Keratinocyte (primary cell): ENCODE measurements around the gene ASTN2. TPM values are rescaled to one million over a fixed set of nuclear protein-coding genes. Genes with fewer than 3 reads are reported as not detected.
A peak's percentile ranks its signal among the peaks of the same experiment; 100 is the strongest.
"Not testable (repeated sequence)": the region's sequence is repeated elsewhere in the genome, so short reads cannot be mapped to it uniquely, and the experiment has no call there.

Experiments used
- DNase-seq: peaks from one replicate; pipeline ENCODE4 v3.0.0-alpha.2; 2011; ENCODE audit warnings: low read depth, missing footprints, low spot score
- FAIRE-seq: peaks from 2 replicates; lab custom pipeline; 2011; peaks lifted over from hg19 to GRCh38; lab: Jason Lieb, UNC
- H2AFZ ChIP-seq: 2 replicates; pipeline ENCODE4 v1.6.0; 2012; ENCODE audit warnings: low read length, control low read depth, inconsistent platforms; ENCODE audit not compliant: control insufficient read depth
- H3K27ac ChIP-seq: 2 replicates; pipeline ENCODE4 v1.5.1; 2011; ENCODE audit warnings: low read length; ENCODE audit not compliant: control insufficient read depth, insufficient read depth
- H3K27me3 ChIP-seq: 3 replicates; pipeline ENCODE4 v1.6.0; 2011; ENCODE audit warnings: low read length; ENCODE audit not compliant: control insufficient read depth, insufficient read depth; ENCODE audit errors: extremely low read depth
- H3K36me3 ChIP-seq, 2 experiments: 2 replicates in 1 of 2; 3 replicates in 1 of 2; pipeline ENCODE4 v1.5.1; 2011; ENCODE audit warnings: low read length in 2 of 2, mild to moderate bottlenecking in 1 of 2; ENCODE audit not compliant: control insufficient read depth in 2 of 2, insufficient read depth in 2 of 2; ENCODE audit errors: extremely low read depth in 1 of 2
- H3K4me1 ChIP-seq: 3 replicates; pipeline ENCODE4 v1.5.1; 2011; ENCODE audit warnings: low read length; ENCODE audit not compliant: control insufficient read depth, insufficient read depth; ENCODE audit errors: extremely low read depth
- H3K4me2 ChIP-seq: 3 replicates; pipeline ENCODE4 v1.6.0; 2011; ENCODE audit warnings: low read depth, low read length; ENCODE audit not compliant: control insufficient read depth, insufficient read depth; ENCODE audit errors: extremely low read depth
- H3K4me3 ChIP-seq, 3 experiments: fragments of 200-600 bp in 1 of 3; sonication (generic) in 1 of 3; 2 replicates in 2 of 3; 3 replicates in 1 of 3; pipeline ENCODE4 v1.5.1; 2011 to 2016; ENCODE audit warnings: low read length in 3 of 3, mild to moderate bottlenecking in 3 of 3, control low read depth in 2 of 3, inconsistent platforms in 1 of 3, low read depth in 1 of 3, mixed read lengths in 1 of 3, mixed run types in 1 of 3, moderate library complexity in 1 of 3; ENCODE audit not compliant: control insufficient read depth in 2 of 3, insufficient read depth in 2 of 3; ENCODE audit errors: extremely low read depth in 1 of 3
- H3K79me2 ChIP-seq: 2 replicates; pipeline ENCODE4 v1.6.0; 2012; ENCODE audit warnings: low read length; ENCODE audit not compliant: control insufficient read depth, insufficient read depth
- H3K9ac ChIP-seq: 3 replicates; pipeline ENCODE4 v1.6.0; 2011; ENCODE audit warnings: low read length; ENCODE audit not compliant: control insufficient read depth, insufficient read depth; ENCODE audit errors: extremely low read depth
- H3K9me1 ChIP-seq: 3 replicates; pipeline ENCODE4 v1.6.0; 2011; ENCODE audit warnings: low read length; ENCODE audit not compliant: control insufficient read depth, insufficient read depth; ENCODE audit errors: extremely low read depth
- H3K9me3 ChIP-seq: 2 replicates; pipeline ENCODE4 v1.5.1; 2012; ENCODE audit warnings: low read depth, low read length; ENCODE audit not compliant: control insufficient read depth
- H4K20me1 ChIP-seq: 3 replicates; pipeline ENCODE4 v1.6.0; 2011; ENCODE audit warnings: low read length; ENCODE audit not compliant: control insufficient read depth, insufficient read depth; ENCODE audit errors: extremely low read depth
- EZH2 ChIP-seq: IDR thresholded peaks from one replicate; pipeline ENCODE4 v1.6.1; 2012; ENCODE audit warnings: inconsistent platforms, mild to moderate bottlenecking, low read length, moderate library complexity
- dilution Hi-C: fragments of 300-500 bp; cut with MboI; formaldehyde crosslinking; loops from one replicate; pipeline ENCODE4 v1.7.0; 2020; ENCODE audit warnings: low sequenced_read_pairs; ENCODE audit not compliant: extremely low pct_ligation_motif_present
- polyA plus RNA-seq, 5 experiments: library from polyadenylated mRNA; depleted of rRNA in 3 of 5; stranded (reverse) in 3 of 5; stranded (forward) in 1 of 5; unstranded in 1 of 5; fragments of >200 nt; gene quantifications; 1 replicate in 1 of 5; 2 replicates in 3 of 5; 3 replicates in 1 of 5; pipeline versions ENCODE4 v1.2.1 to v1.2.3, GENCODE V29; 2011 to 2012; ENCODE audit warnings: missing spikeins in 2 of 5, low read depth in 1 of 5, low replicate concordance in 1 of 5
- TF ChIP-seq, protein P1 (sequence below), 3 experiments: IDR thresholded peaks in 1 of 3; conservative IDR thresholded peaks in 1 of 3; optimal IDR thresholded peaks in 1 of 3; 2 replicates in 2 of 3; 3 replicates in 1 of 3; pipeline versions ENCODE3 to v1.5.1; 2011; ENCODE audit warnings: low read length in 3 of 3, mild to moderate bottlenecking in 3 of 3, moderate library complexity in 2 of 3, control low read depth in 1 of 3, inconsistent platforms in 1 of 3; ENCODE audit not compliant: insufficient read depth in 2 of 3; ENCODE audit errors: extremely low read depth in 1 of 3

The ASTN2 gene
- polyA plus RNA-seq, 1 donor (not counting 4 experiments of a cell fraction or from before 2014, with no cell fraction given), result 0.31 TPM

- no peak for DNase-seq
- Histone ChIP-seq H3K4me3 (no peak overlapping the region), H3K9me3 (no peaks in the 10 kb centered on the region), H3K36me3 (no peaks in the 10 kb centered on the region), H4K20me1 (no peaks in the 10 kb centered on the region), H3K4me2 (no peak overlapping the region), H3K9ac (no peak overlapping the region), H3K4me1 (peaks cover 17% of the 10 kb centered on the region), H3K79me2 (no peaks in the 10 kb centered on the region), H3K9me1 (no peaks in the 10 kb centered on the region), H3K27me3 (no peaks in the 10 kb centered on the region), H3K27ac (no peak overlapping the region), H2AFZ (no peak overlapping the region)
- TF ChIP-seq, protein P1, sequence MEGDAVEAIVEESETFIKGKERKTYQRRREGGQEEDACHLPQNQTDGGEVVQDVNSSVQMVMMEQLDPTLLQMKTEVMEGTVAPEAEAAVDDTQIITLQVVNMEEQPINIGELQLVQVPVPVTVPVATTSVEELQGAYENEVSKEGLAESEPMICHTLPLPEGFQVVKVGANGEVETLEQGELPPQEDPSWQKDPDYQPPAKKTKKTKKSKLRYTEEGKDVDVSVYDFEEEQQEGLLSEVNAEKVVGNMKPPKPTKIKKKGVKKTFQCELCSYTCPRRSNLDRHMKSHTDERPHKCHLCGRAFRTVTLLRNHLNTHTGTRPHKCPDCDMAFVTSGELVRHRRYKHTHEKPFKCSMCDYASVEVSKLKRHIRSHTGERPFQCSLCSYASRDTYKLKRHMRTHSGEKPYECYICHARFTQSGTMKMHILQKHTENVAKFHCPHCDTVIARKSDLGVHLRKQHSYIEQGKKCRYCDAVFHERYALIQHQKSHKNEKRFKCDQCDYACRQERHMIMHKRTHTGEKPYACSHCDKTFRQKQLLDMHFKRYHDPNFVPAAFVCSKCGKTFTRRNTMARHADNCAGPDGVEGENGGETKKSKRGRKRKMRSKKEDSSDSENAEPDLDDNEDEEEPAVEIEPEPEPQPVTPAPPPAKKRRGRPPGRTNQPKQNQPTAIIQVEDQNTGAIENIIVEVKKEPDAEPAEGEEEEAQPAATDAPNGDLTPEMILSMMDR (optimal IDR thresholded peaks at IDR 0.05 in 1 of 3, IDR thresholded peaks at IDR 0.05 in 1 of 3, conservative IDR thresholded peaks at IDR 0.05 in 1 of 3; ENCODE audit: extremely low read depth in 1 of 3, insufficient read depth in 2 of 3, low read length in 3 of 3), result no peak
- TF ChIP-seq EZH2, result no peak
- no peak for FAIRE-seq
- dilution Hi-C loops, result no loop called here
These were observed 341.8 kb downstream of the ASTN2 start for GRCh38 chr9:117073071-117073470.

DNA sequence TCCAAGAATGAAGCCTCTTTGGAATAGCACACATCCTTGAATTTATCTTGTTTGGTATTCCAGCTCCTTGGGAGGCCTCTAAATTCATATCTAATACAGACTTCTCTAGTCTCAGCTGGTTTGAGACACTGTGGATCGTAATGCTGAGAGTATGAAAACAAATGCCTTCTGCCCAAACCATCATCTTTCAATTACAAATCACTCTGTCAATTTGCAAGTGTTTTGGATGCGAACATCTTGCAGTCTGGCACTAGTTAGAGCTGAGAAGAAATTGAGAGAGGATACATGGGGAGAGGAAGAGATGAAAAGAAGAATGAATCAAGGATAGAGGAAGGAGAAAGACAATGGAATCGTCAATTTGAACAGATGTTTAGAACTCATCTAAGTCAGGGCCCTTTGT, 342.6 kb downstream of the ASTN2 start:
- DNase-seq (no peak), FAIRE-seq (no peak)
- no peak overlapping the region for H3K4me2 ChIP-seq
- no peak overlapping the region for H3K4me3 ChIP-seq
- H3K27me3 ChIP-seq, result no peaks in the 10 kb centered on the region
- no peak overlapping the region for H3K9ac ChIP-seq
- H3K9me3 ChIP-seq, result no peaks in the 10 kb centered on the region
- TF ChIP-seq EZH2, result no peak
- TF ChIP-seq, protein P1 (optimal IDR thresholded peaks at IDR 0.05 in 1 of 3, IDR thresholded peaks at IDR 0.05 in 1 of 3, conservative IDR thresholded peaks at IDR 0.05 in 1 of 3; ENCODE audit: extremely low read depth in 1 of 3, insufficient read depth in 2 of 3, low read length in 3 of 3), result no peak
- dilution Hi-C loops, result no loop called here
- no peak overlapping the region for H3K27ac ChIP-seq
- no peaks in the 10 kb centered on the region for H3K79me2 ChIP-seq
- H2AFZ ChIP-seq, result no peak overlapping the region
- H4K20me1 ChIP-seq, result no peaks in the 10 kb centered on the region
- H3K4me1 ChIP-seq, result peaks cover 17% of the 10 kb centered on the region
- no peaks in the 10 kb centered on the region for H3K36me3 ChIP-seq
- H3K9me1 ChIP-seq, result no peaks in the 10 kb centered on the region

DNA sequence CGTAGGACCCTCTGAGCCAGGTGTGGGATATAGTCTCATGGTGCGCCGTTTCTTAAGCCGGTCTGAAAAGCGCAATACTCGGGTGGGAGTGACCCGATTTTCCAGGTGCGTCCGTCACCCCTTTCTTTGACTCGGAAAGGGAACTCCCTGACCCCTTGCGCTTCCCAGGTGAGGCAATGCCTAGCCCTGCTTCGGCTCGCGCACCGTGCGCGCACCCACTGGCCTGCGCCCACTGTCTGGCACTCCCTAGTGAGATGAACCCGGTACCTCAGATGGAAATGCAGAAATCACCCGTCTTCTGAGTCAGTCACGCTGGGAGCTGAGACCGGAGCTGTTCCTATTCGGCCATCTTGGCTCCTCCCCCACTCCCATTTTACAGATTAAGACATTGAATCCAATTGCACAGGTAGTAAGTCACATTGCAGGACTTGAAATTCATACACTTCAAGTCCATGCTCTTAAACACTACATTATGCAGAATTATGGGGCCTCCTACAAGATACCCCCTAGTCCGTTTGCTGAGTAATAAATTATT, 343.1 kb downstream of the ASTN2 start:
- Histone ChIP-seq H3K4me2 (peak overlapping the region; percentile 23), H3K9ac (peak overlapping the region; percentile 20), H3K4me1 (peaks cover 17% of the 10 kb centered on the region), H3K4me3 (peak overlapping the region in 1 of 3 experiments; percentile 36), H2AFZ (peak overlapping the region; percentile 64)
- H4K20me1 ChIP-seq, H3K27me3 ChIP-seq, DNase-seq, H3K36me3 ChIP-seq, H3K79me2 ChIP-seq, H3K27ac ChIP-seq, dilution Hi-C loops, H3K9me3 ChIP-seq, H3K9me1 ChIP-seq, FAIRE-seq: not testable (repeated sequence)
